ENCODE data around the gene ATP7B. TPM values are rescaled to one million over a fixed set of nuclear protein-coding genes. Genes with fewer than 3 reads are reported as not detected.

The ATP7B gene
- total RNA-seq, 1 donor from 2014 or later = 18.3 TPM

- DNase-seq (ENCODE audit: low spot score) = no peak
Measured at GRCh38 chr13:51894239-51894638, 117.0 kb downstream of the ATP7B start.

- DNase-seq (ENCODE audit: low spot score) = no peak
Measured at GRCh38 chr13:51892657-51893056, 118.6 kb downstream of the ATP7B start.

- peak; percentile 66 for DNase-seq (ENCODE audit: low spot score)
Measured at GRCh38 chr13:51887468-51887867, 123.8 kb downstream of the ATP7B start.

- DNase-seq (ENCODE audit: low spot score) = no peak
Measured at GRCh38 chr13:51885651-51886050, 125.6 kb downstream of the ATP7B start.

GRCh38 chr13:51883226-51883600 lies 128.0 kb downstream of the ATP7B start:
- DNase-seq (ENCODE audit: low spot score) = no peak

Other genes starting within 250 kb of the ATP7B start
- 3.4 TPM for gene DHRS12, start 207.3 kb downstream of the ATP7B start, total RNA-seq (ENCODE audit: insufficient read depth, low replicate concordance)
- gene TMEM272, start 166.3 kb downstream of the ATP7B start, total RNA-seq (ENCODE audit: insufficient read depth, low replicate concordance) = not detected
- gene CCDC70, start 149.5 kb downstream of the ATP7B start, total RNA-seq (ENCODE audit: insufficient read depth, low replicate concordance) = 2.2 TPM
- 59.5 TPM for gene ALG11, start 948 bp upstream of the ATP7B start, total RNA-seq (ENCODE audit: insufficient read depth, low replicate concordance)
- gene UTP14C, start 13.2 kb upstream of the ATP7B start, total RNA-seq (ENCODE audit: insufficient read depth, low replicate concordance) = 23.6 TPM
- gene NEK5, start 117.6 kb upstream of the ATP7B start, total RNA-seq (ENCODE audit: insufficient read depth, low replicate concordance) = 13.2 TPM
- gene NEK3, start 148.1 kb upstream of the ATP7B start, total RNA-seq (ENCODE audit: insufficient read depth, low replicate concordance) = 13.7 TPM

Measured in umbilical cord (tissue), 2 donors.